Heart right ventricle (tissue), 16 donors: Measurements from ENCODE around the gene POC1B. TPM values are rescaled to one million over a fixed set of nuclear protein-coding genes. Genes with fewer than 3 reads are reported as not detected.

Experiments used
- ATAC-seq, 8 donors: fragments of 200-7000 bp; cut with Tn5 transposase; one replicate each; pipeline ENCODE4 v1.9.1; 2020; ENCODE audit warnings: mild to moderate bottlenecking in 8 of 8, moderate library complexity in 8 of 8, moderate number of reproducible peaks in 1 of 8
- DNase-seq, 2 donors: peaks; one replicate each; pipeline ENCODE4 v3.0.0-alpha.2; 2020
- H3K27ac ChIP-seq, 10 donors: fragments of 200-600 bp; sonication (generic) in 2 of 10; one replicate each; pipeline versions ENCODE4 v1.5.0 to v1.8.0; 2020 to 2022; ENCODE audit warnings: mild to moderate bottlenecking in 3 of 10
- H3K27me3 ChIP-seq, 7 donors: fragments of 200-600 bp; one replicate each; pipeline ENCODE4 v1.8.0; 2021 to 2022; ENCODE audit warnings: mild to moderate bottlenecking in 2 of 7
- H3K36me3 ChIP-seq, 9 donors: fragments of 200-600 bp; sonication (generic) in 1 of 9; one replicate each; pipeline versions ENCODE4 v1.5.0 to v1.8.0; 2020 to 2022; ENCODE audit warnings: mild to moderate bottlenecking in 2 of 9
- H3K4me1 ChIP-seq, 9 donors: fragments of 200-600 bp; sonication (generic) in 1 of 9; one replicate each; pipeline versions ENCODE4 v1.5.0 to v1.8.0; 2020 to 2022; ENCODE audit warnings: mild to moderate bottlenecking in 4 of 9
- H3K4me3 ChIP-seq, 10 donors: fragments of 200-600 bp; sonication (generic) in 2 of 10; one replicate each; pipeline versions ENCODE4 v1.5.0 to v1.8.0; 2020 to 2022; ENCODE audit warnings: mild to moderate bottlenecking in 7 of 10, moderate library complexity in 2 of 10
- H3K9me3 ChIP-seq, 11 donors: fragments of 200-600 bp in 10 of 11; sonication (generic) in 2 of 11; one replicate each; pipeline versions ENCODE4 v1.5.0 to v1.8.0; 2013 to 2022; ENCODE audit warnings: mild to moderate bottlenecking in 2 of 11, control low read depth in 1 of 11, moderate library complexity in 1 of 11
- WGBS, 2 donors: extraction: QIAGEN DNeasy Blood & Tissue Kit; methylation state at CpG; one replicate each; pipeline ENCODE4 v1.1.7; 2013; ENCODE audit warnings: inconsistent platforms in 1 of 2; 5-methylcytosine and 5-hydroxymethylcytosine counted together
- intact Hi-C, 10 donors: fragments of 100-400 bp; cut with DNase I; formaldehyde crosslinking; loops; one replicate each; pipeline versions ENCODE4 v1.11.1 to v1.14.2; 2022
- polyA plus RNA-seq, 2 donors: library from polyadenylated mRNA; stranded (reverse); fragments of 200-250 nt; gene quantifications; one replicate each; pipeline ENCODE4 v1.2.3, GENCODE V29; 2013
- total RNA-seq, 10 donors: library from RNA; stranded (reverse); fragmentation: NEBNext Ultra II Directional in 3 of 10; extraction: Animal tissue kit (Norgen Biotek cat#: 25700) in 3 of 10; gene quantifications; one replicate each; pipeline versions ENCODE4 v1.2.1 to v1.2.4, GENCODE V29; 2021 to 2023
- TF ChIP-seq, protein P1 (sequence below), 9 donors: fragments of 200-600 bp; sonication (generic) in 2 of 9; IDR thresholded peaks; one replicate each; pipeline versions ENCODE4 v1.5.0 to v1.8.0; 2021 to 2022; ENCODE audit warnings: antibody characterized with exemption in 9 of 9, mild to moderate bottlenecking in 5 of 9, moderate library complexity in 1 of 9
- donor health status: Arrhythmogenic right ventricular cardiomyopathy.
- donor health status: ischemic (EF 13 %, LVEDD 7.1; RV severe dilation, severe dysfunction).
- donor health status: healthy with polysubstance abuse.
- donor health status: DM: no; HTN: yes; CAD: no.
- donor health status: DM: no; HTN: no; CAD: no.
- donor health status: ischemic (EF 25% LVEDD 6.9; RV normal size, moderate dysfunction).
- donor health status: ischemic (EF 25% LVEDD 5.7; RV mildly dilated, moderate dysfunction).
- donor health status: healthy.
- donor health status: DM: yes; HTN: yes; CAD: no.
- donor health status: Ischemic cardiomyopathy.
- donor health status: ischemic (EF 35%, LVEDD 5.7; RV mildly dilated, moderate dysfunction).
- donor health status: nonischemic (EF 11% LVEDD 7.7; RV severe dilation, severe dysfunction).
- donor health status: DM: yes; HTN: yes; CAD: no.
- donor health status: PGD.
- donor health status: ischemic (EF 29% LVEDD 5.4; RV normal size, mild dysfunction).
- donor health status: nonischemic (EF 23%, LVEDD 6.1; RV moderate dilation, normal function).

The POC1B gene
- total and polyA plus RNA-seq, 12 donors, result 4.8 to 10.4 (median 8.0) TPM

DNA sequence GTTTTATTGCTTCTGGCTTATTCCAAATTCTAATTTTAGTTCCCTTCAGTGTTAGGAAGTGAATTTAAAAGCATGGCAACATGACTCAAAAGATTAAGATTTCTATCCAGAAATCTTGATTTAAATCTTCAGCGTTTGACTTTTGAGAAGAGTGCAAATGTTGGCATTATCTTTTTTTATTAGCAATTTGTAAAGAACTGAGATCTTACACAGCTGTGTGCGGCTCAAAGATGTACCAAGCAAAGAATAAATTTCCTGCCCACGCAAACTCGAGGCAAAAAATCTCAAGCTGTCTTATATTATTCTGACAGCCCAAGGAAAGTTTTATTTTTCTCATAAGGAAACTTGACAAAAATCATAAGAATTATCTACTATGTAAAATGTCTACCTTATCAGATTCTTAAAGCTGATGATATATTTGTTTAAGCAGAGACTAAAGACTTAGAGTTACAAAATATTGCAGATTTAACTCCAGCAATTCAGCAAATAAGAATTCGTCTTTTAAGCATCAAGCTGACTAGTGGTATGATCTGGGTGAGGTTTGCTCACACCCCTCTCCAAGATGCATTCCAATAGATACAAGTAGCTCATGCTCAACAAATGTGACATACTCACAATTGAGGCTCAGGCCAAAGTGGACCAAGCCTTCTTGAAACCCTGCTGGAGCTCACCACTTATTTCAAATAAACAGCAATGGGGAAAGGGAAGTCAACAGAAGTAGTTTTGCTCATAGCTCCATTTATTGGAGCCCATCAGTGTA lies 47.4 kb upstream of the POC1B start:
- ATAC-seq (no peak), DNase-seq (no peak)
- H3K36me3 ChIP-seq, result no peaks in the 10 kb centered on the region
- H3K9me3 ChIP-seq, result no peaks in the 10 kb centered on the region
- WGBS, 2 donors, result 83 to 90% methylated on average over 5 of the region's 5 CpGs
- no peak overlapping the region for H3K4me3 ChIP-seq
- peaks cover 0 to 14% (median 4%) of the 10 kb centered on the region in 9 donors for H3K4me1 ChIP-seq
- H3K27ac ChIP-seq, result no peak overlapping the region
- intact Hi-C loops, result no loop called here
- TF ChIP-seq, protein P1, sequence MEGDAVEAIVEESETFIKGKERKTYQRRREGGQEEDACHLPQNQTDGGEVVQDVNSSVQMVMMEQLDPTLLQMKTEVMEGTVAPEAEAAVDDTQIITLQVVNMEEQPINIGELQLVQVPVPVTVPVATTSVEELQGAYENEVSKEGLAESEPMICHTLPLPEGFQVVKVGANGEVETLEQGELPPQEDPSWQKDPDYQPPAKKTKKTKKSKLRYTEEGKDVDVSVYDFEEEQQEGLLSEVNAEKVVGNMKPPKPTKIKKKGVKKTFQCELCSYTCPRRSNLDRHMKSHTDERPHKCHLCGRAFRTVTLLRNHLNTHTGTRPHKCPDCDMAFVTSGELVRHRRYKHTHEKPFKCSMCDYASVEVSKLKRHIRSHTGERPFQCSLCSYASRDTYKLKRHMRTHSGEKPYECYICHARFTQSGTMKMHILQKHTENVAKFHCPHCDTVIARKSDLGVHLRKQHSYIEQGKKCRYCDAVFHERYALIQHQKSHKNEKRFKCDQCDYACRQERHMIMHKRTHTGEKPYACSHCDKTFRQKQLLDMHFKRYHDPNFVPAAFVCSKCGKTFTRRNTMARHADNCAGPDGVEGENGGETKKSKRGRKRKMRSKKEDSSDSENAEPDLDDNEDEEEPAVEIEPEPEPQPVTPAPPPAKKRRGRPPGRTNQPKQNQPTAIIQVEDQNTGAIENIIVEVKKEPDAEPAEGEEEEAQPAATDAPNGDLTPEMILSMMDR (IDR thresholded peaks at IDR 0.05), result no peak
- no peaks in the 10 kb centered on the region for H3K27me3 ChIP-seq

DNA sequence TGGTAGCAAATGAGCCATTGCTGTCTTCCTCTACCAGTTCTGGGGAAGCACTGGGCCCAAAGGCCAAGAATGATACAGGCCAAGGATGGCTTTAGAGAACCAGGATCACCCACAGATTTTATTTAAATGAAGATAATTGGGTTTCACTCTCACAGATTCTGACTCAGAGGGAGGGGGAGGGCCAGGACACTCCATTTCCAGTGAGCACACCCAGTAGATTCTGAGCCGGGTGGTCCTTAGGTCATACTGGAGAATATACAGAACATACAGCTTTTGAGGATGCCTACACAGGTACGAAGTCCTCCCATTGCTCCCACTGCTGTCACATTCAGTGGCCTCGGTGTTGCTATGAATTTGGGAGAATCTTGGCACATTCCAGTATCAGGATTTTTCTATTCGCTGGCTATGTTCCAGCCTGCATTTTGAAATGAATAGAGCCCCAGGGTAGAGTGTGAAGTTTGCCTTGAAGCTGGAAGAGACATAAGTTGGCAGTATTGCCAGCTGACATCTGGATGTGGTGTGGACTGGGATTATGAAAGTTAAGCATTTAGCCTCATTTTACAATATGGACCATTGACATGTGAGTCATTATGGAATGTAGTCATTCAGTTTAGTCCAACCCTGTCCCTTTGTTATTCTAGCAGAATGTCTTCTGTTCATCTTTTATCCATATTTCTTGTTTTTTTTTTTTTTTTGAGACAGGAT lies 45.8 kb upstream of the POC1B start:
- WGBS, 2 donors, result 91 to 92% methylated on average over 4 of the region's 4 CpGs
- intact Hi-C loops, result no loop called here
- no peak overlapping the region for H3K27ac ChIP-seq
- no peaks in the 10 kb centered on the region for H3K36me3 ChIP-seq
- no peaks in the 10 kb centered on the region for H3K27me3 ChIP-seq
- no peak for DNase-seq
- H3K9me3 ChIP-seq, result no peaks in the 10 kb centered on the region
- peaks cover 0 to 14% (median 4%) of the 10 kb centered on the region in 9 donors for H3K4me1 ChIP-seq
- ATAC-seq, result no peak
- TF ChIP-seq, protein P1 (IDR thresholded peaks at IDR 0.05), result no peak
- H3K4me3 ChIP-seq, result no peak overlapping the region

DNA sequence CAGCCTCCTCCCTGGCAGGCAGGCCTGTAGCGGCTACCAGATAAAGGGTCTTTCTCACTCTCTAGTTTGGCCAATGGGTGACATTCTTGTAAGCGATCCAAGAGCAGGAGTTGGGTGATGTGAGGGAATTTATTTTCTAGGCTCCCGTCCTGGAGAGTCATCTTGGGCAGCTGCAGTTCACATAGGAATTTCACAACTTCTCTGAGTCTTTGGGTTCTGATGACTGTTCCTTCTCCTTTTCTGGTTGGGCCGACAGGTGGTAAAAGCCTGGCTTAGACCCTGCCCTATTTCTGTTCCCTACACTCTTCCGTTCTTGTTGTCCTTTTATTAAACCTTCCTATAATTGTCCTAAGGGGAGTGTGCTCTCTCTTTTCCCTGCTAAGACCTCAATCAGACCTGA lies 42.6 kb upstream of the POC1B start:
- TF ChIP-seq, protein P1 (IDR thresholded peaks at IDR 0.05), result no peak
- H3K4me3 ChIP-seq, result no peak overlapping the region
- DNase-seq (no peak), ATAC-seq (no peak)
- WGBS, 2 donors, result 89 to 90% methylated on average over 5 of the region's 5 CpGs
- H3K27me3 ChIP-seq, result peaks cover 0 to 4% (median 0%) of the 10 kb centered on the region in 7 donors
- H3K27ac ChIP-seq, result no peak overlapping the region
- no peaks in the 10 kb centered on the region for H3K9me3 ChIP-seq
- H3K4me1 ChIP-seq, result no peaks in the 10 kb centered on the region
- intact Hi-C loops, result no loop called here
- H3K36me3 ChIP-seq, result no peaks in the 10 kb centered on the region

DNA sequence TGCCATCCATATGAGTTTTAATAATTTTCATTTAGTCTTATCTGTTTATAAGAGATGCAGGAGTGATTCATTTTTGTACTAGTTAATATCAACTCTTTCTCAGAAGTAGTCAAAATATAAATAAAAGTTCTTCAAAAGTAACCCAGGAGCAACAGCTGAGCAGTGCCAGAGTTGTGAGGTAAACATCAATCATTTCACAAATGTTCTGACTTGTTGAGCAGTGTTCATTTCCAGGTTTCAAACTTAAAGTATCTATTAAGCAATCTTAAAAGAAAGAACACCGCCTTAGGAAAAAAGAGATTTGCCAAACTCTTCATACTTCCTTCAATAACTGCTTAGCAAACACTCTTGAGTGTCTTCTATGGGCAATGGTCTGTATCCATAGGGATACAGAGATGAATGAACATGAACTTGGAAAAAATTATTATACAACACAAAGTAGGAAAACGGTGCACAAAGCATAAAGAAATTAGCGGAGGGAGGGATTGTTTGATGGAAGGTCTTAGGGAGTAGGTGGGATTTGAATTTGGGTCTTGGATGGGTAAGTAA lies 41.9 kb upstream of the POC1B start:
- no peak overlapping the region for H3K4me3 ChIP-seq
- 97 to 99% methylated on average over 3 of the region's 3 CpGs for WGBS, 2 donors
- H3K27ac ChIP-seq, result no peak overlapping the region
- no peak for DNase-seq
- TF ChIP-seq, protein P1 (IDR thresholded peaks at IDR 0.05), result no peak
- H3K9me3 ChIP-seq, result no peaks in the 10 kb centered on the region
- no peaks in the 10 kb centered on the region for H3K36me3 ChIP-seq
- intact Hi-C loops, result no loop called here
- H3K4me1 ChIP-seq, result no peaks in the 10 kb centered on the region
- peaks cover 0 to 4% (median 0%) of the 10 kb centered on the region in 7 donors for H3K27me3 ChIP-seq
- ATAC-seq, result no peak
